Measurements from ENCODE around the gene TANGO6.
"Not testable (repeated sequence)": the region's sequence is repeated elsewhere in the genome, so short reads cannot be mapped to it uniquely, and the experiment has no call there.

TANGO6 gene

GRCh38 chr16:68843482-68844210, at the start of gene TANGO6:
Gene TANGO6 (plus strand): TSS chr16:68843531. CDS start chr16:68843618, 87 bp downstream.
- peak; percentile 88 to 90 for DNase-seq (ENCODE audit: low read depth in 2 of 2)

DNA sequence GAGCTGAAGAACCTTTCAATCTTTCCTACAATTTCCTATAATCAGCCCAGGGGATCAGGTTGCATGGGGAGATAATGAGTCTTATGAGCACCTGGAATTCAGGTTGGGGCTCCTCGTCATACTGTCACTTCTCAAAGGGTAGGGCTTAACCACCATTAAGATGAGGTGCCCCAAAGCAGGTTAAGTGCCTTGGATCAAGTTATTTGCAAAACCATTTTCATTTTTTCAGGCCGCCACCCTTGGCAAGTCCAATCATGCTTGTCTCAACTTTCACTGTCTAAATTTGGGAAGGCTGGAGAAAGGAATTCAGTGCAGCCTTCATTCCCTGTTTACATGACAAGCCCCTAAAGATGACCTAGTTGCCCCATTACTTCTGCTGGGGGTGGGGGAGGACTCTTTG, 44.9 kb upstream of the TANGO6 start:
- DNase-seq (ENCODE audit: low read depth in 2 of 2), result no peak

- DNase-seq (ENCODE audit: low read depth in 2 of 2), result peak; percentile 14 to 28
Measured at GRCh38 chr16:68800257-68800875, 43.0 kb upstream of the TANGO6 start.

- no peak for DNase-seq (ENCODE audit: low read depth in 2 of 2)
Measured at GRCh38 chr16:68802190-68802589, 41.1 kb upstream of the TANGO6 start.

DNA sequence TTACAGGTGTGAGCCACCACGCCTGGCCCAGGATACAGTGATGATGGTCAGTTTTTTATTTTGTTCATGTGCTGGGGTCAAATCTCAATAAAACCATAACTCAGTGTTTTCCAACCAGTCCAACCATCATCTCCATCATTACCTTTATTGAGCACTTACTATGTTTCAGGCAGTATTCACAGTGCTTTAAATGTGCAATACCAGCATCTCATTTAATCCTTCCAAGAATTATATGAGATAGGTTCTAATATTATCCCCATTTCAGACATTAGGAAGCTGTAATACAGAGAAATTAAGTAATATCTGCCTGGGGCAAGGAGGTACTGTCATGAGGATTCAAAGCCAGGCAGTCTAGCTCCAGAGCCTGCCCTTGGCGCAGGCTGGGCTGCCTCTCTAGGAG, 36.9 kb upstream of the TANGO6 start:
- DNase-seq (ENCODE audit: low read depth in 2 of 2), result no peak

DNA sequence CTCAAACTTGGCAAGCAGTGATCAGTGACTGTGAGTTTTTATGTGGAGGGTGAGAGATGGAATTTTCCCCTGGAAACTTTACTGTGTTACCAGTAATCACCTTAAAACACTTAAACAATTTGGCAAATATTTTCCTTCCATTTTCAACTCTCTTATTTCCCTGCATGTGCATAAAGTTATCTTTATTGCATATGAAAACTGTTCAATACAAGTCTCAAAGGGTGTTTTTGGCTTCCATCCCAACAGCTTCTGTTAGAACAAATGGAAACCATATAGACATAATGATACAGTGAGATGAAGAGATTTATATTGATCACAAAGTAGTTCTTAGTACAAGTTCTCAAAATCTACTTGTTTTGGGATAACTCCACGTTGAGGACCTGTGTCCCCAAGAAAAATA, 36.4 kb upstream of the TANGO6 start:
- DNase-seq (ENCODE audit: low read depth in 2 of 2), result no peak

DNA sequence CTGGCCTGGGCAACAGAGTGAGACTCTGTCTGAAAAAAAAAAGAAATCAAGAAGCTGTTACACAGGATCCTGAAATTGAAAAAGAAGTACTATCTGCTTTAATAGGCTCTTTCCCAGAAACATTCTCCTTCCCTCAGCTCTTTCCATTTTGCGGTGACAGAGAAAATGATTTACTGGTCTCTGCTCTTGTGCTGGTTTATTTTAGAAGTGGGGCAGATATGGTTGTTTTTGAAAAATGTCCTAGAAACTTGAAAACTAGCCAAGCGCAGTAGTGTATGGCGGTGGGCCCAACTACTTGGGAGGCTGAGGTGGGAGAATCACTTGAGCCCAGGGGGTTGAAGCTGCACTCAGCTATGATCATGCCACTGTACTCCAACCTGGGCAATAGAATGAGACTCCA, 28.8 kb upstream of the TANGO6 start:
- DNase-seq (ENCODE audit: low read depth in 2 of 2), result no peak

GRCh38 chr16:68823401-68824135, 19.8 kb upstream of the TANGO6 start:
- DNase-seq (ENCODE audit: low read depth in 2 of 2), result no peak

GRCh38 chr16:68825427-68825826, 17.9 kb upstream of the TANGO6 start:
- no peak for DNase-seq (ENCODE audit: low read depth in 2 of 2)

GRCh38 chr16:68826652-68827051, 16.7 kb upstream of the TANGO6 start:
- DNase-seq (ENCODE audit: low read depth in 2 of 2), result no peak

DNA sequence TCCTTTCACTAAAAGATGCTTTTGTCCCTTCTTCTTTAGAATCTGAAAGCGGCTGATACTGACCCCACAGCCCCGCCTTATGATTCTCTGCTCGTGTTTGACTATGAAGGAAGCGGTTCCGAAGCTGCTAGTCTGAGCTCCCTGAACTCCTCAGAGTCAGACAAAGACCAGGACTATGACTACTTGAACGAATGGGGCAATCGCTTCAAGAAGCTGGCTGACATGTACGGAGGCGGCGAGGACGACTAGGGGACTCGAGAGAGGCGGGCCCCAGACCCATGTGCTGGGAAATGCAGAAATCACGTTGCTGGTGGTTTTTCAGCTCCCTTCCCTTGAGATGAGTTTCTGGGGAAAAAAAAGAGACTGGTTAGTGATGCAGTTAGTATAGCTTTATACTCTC, 10.1 kb upstream of the TANGO6 start:
- no peak for DNase-seq (ENCODE audit: low read depth in 2 of 2)

DNA sequence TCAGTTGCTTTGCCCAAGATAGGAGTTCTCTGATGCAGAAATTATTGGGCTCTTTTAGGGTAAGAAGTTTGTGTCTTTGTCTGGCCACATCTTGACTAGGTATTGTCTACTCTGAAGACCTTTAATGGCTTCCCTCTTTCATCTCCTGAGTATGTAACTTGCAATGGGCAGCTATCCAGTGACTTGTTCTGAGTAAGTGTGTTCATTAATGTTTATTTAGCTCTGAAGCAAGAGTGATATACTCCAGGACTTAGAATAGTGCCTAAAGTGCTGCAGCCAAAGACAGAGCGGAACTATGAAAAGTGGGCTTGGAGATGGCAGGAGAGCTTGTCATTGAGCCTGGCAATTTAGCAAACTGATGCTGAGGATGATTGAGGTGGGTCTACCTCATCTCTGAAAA, 8.8 kb upstream of the TANGO6 start:
- DNase-seq (ENCODE audit: low read depth in 2 of 2), result no peak

DNA sequence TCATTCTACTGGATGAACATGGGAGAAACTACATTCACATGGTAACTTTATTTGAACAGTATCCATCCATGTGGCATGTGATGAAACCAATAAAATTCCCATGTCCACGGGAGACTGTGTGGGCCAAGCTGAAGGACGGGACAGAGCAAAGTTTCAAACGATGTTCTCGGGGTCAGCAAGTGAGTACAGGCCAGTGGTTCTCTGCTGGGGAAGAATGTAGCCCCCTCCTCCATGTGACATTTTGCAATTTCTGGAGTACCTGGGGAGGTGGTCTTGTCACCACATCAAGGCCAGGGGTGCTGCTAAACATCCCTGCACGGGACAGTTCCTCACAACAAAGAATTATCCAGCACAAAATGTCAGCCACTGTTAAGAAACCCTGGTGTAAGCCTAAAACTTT, 7.4 kb upstream of the TANGO6 start:
- DNase-seq (ENCODE audit: low read depth in 2 of 2), result no peak

- no peak for DNase-seq (ENCODE audit: low read depth in 2 of 2)
Measured at GRCh38 chr16:68839831-68840230, 3.5 kb upstream of the TANGO6 start.

- DNase-seq (ENCODE audit: low read depth in 2 of 2), result not testable (repeated sequence)
Measured at GRCh38 chr16:68842964-68843481, 308 bp upstream of the TANGO6 start.

DNA sequence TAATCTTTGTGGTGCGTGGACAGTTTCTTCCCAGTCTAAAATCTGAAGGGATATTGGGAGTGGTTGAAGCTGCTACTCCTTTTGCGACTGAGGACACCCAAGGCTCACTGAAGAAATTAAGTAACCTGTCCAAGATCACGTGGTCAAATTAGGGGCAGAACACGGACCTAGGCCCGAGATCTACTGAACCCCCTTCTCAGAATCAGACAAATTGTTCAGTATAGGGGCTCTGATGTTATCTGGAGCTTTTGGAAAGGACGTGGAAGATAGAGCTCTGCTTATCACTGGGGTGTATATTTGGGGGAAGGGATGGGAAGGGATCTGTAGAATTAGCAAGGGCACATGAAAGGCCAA, 857 bp downstream of the TANGO6 start:
- DNase-seq (ENCODE audit: low read depth in 2 of 2), result peak in 1 of 2 donors; percentile 10

DNA sequence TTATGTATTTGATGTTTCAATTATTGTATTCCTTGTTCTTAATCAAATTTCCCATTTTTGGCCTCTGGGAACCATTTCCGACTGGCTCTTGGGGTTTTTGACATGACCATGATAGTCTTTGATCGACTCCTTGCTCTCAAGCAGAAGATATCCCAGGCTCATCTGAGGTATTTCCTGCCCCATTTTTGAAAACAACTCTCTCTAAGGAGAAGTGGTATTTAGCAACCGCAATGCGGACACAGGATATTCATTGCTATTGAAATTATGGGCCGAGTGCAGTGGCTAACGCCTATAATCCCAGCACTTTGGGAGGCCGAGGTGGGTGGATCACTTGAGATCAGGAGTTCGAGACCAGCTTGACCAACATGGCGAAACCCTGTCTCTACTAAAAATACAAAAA, 5.5 kb downstream of the TANGO6 start:
- DNase-seq (ENCODE audit: low read depth in 2 of 2), result no peak

DNA sequence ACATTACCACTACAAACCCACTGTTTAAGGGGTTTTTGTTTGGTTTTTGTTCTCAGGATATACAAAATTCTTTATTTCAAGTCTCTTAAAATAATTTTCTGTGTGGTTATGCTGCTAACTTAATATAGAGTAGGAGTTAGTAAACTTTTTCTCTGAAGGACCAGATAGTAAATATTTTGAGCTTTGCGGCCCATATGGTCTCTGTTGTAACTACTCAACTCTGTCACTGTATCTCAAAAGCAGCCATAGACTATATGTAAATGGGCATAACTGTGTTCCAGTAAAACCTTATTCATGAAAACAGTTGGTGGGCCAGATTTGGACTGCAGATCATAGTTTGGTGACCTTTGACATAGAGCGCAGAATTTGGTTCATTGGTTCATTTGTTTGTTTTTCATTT, 7.2 kb downstream of the TANGO6 start:
- no peak for DNase-seq (ENCODE audit: low read depth in 2 of 2)

- no peak for DNase-seq (ENCODE audit: low read depth in 2 of 2)
Measured at GRCh38 chr16:68851601-68852000, 8.3 kb downstream of the TANGO6 start.

- DNase-seq (ENCODE audit: low read depth in 2 of 2), result no peak
Measured at GRCh38 chr16:68857479-68857878, 14.1 kb downstream of the TANGO6 start.

DNA sequence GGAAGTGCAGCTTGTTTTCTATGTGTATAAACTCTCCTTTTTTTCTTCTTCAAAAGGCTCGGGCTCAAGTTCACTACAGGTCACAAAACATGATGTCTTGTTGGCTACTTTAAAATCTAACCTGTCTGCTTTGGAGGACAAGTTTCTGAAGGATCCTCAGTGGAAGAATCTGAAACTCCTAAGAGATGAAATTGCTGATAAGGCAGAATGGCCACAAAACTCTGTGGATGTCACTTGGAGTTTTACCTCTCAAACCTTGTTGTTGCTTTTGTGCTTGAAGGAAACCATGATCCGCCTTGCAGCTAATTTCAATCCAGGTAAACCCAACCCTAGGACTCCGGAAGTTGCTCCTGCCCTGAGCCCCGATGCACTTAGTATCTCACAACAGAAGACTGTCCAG, 16.5 kb downstream of the TANGO6 start:
- DNase-seq (ENCODE audit: low read depth in 2 of 2), result no peak

- DNase-seq (ENCODE audit: low read depth in 2 of 2), result no peak
Measured at GRCh38 chr16:68860978-68861892, 17.9 kb downstream of the TANGO6 start.

Data from stimulated activated CD4-positive, alpha-beta T cell treated with anti-CD3 and anti-CD28 coated beads, Interleukin-4, amount 100 ng/mL, for 48 hours (primary cell).